Activated CD4-positive, alpha-beta T cell treated with anti-CD3 and anti-CD28 coated beads, Interleukin-2, amount 50 U/mL, for 4 hours (primary cell): Measurements from ENCODE around the gene GPR107.

Experiments used
- DNase-seq, 2 experiments: peaks; one replicate each; pipeline ENCODE4 v3.0.0-alpha.2; 2020

The GPR107 gene

GRCh38 chr9:130138171-130138653, 84.5 kb downstream of the GPR107 start:
- DNase-seq = no peak

GRCh38 chr9:130138791-130139190, 85.1 kb downstream of the GPR107 start:
- no peak for DNase-seq

GRCh38 chr9:130139251-130139650, 85.5 kb downstream of the GPR107 start:
- no peak for DNase-seq

GRCh38 chr9:130140706-130141105, 87.0 kb downstream of the GPR107 start:
- DNase-seq = no peak

GRCh38 chr9:130142056-130142455, 88.3 kb downstream of the GPR107 start:
- no peak for DNase-seq

GRCh38 chr9:130142641-130143040, 88.9 kb downstream of the GPR107 start:
- DNase-seq = no peak

GRCh38 chr9:130143279-130143893, 89.7 kb downstream of the GPR107 start:
- DNase-seq = no peak

GRCh38 chr9:130143958-130144366, 90.3 kb downstream of the GPR107 start:
- no peak for DNase-seq

GRCh38 chr9:130144703-130145102, 91.0 kb downstream of the GPR107 start:
- no peak for DNase-seq

- no peak for DNase-seq
Measured at GRCh38 chr9:130145658-130146057, 92.0 kb downstream of the GPR107 start.

- DNase-seq = no peak
Measured at GRCh38 chr9:130147198-130147597, 93.5 kb downstream of the GPR107 start.

- DNase-seq = no peak
Measured at GRCh38 chr9:130147910-130148309, 94.2 kb downstream of the GPR107 start.

- no peak for DNase-seq
Measured at GRCh38 chr9:130149031-130149430, 95.3 kb downstream of the GPR107 start.

- DNase-seq = no peak
Measured at GRCh38 chr9:130149654-130150286, 96.1 kb downstream of the GPR107 start.

- DNase-seq = no peak
Measured at GRCh38 chr9:130150779-130151382, 97.2 kb downstream of the GPR107 start.

GRCh38 chr9:130154816-130155215, 101.1 kb downstream of the GPR107 start:
- DNase-seq = no peak

GRCh38 chr9:130155647-130156046, 101.9 kb downstream of the GPR107 start:
- DNase-seq = no peak

- DNase-seq = no peak
Measured at GRCh38 chr9:130156672-130157071, 103.0 kb downstream of the GPR107 start.

- no peak for DNase-seq
Measured at GRCh38 chr9:130157079-130157478, 103.4 kb downstream of the GPR107 start.

- no peak for DNase-seq
Measured at GRCh38 chr9:130158001-130158400, 104.3 kb downstream of the GPR107 start.

GRCh38 chr9:130159057-130159456, 105.4 kb downstream of the GPR107 start:
- DNase-seq = no peak

GRCh38 chr9:130159915-130160670, 106.4 kb downstream of the GPR107 start:
- DNase-seq = no peak

- no peak for DNase-seq
Measured at GRCh38 chr9:130160862-130161470, 107.3 kb downstream of the GPR107 start.
